Fibroblast of lung (primary cell): Measurements from ENCODE around the gene PKD1.

Source experiments
- EZH2 ChIP-seq: IDR thresholded peaks from 2 replicates; pipeline ENCODE4 v1.5.1; 2012; ENCODE audit warnings: low read length, control low read depth, mild to moderate bottlenecking; ENCODE audit errors: missing control alignments
- TF ChIP-seq, protein P1 (sequence below), 2 donors: IDR thresholded peaks in 1 of 2; conservative IDR thresholded peaks in 1 of 2; 1 replicate in 1 of 2; 2 replicates in 1 of 2; pipeline ENCODE4 v1.5.1; 2011 to 2012; ENCODE audit warnings: low read length in 2 of 2, control low read depth in 1 of 2, inconsistent platforms in 1 of 2, low read depth in 1 of 2, mild to moderate bottlenecking in 1 of 2

DNA sequence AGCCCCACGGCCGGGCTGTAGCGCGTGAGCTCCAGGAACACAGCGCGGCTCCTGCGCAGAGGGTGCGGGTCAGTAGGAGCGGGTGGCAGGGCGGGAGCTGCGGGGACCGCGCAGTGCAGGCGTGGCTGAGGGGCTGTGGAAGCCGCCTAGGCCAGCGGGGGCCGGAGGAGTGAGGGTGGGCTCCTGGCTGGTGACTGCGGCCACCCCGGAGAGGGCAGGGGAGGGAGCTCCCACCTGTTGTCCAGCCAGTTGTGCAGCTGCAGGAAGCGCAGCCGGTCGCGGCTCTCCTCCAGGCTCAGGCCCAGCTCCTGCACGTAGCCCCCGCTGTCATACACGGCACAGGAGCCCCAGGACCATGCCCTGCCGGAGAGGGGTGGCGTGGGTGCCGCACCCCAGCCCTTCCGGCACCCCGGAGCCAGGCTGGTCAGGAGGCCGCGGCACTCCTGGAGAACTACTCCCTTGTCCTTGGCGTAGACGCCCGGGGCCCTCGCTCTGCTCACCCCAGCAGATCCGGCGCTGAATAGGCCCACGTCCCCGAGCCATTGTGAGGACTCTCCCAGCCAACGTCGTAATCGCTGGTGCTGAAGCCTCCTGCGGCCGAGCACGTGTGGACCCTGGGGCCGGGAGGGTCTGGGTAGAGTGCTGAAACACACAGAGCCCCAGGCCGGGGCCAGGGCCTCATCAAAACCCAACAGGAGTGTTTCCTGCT, 44.0 kb downstream of the PKD1 start:
- TF ChIP-seq, protein P1, sequence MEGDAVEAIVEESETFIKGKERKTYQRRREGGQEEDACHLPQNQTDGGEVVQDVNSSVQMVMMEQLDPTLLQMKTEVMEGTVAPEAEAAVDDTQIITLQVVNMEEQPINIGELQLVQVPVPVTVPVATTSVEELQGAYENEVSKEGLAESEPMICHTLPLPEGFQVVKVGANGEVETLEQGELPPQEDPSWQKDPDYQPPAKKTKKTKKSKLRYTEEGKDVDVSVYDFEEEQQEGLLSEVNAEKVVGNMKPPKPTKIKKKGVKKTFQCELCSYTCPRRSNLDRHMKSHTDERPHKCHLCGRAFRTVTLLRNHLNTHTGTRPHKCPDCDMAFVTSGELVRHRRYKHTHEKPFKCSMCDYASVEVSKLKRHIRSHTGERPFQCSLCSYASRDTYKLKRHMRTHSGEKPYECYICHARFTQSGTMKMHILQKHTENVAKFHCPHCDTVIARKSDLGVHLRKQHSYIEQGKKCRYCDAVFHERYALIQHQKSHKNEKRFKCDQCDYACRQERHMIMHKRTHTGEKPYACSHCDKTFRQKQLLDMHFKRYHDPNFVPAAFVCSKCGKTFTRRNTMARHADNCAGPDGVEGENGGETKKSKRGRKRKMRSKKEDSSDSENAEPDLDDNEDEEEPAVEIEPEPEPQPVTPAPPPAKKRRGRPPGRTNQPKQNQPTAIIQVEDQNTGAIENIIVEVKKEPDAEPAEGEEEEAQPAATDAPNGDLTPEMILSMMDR (conservative IDR thresholded peaks at IDR 0.05 in 1 of 2, IDR thresholded peaks at IDR 0.05 in 1 of 2; ENCODE audit: low read depth in 1 of 2, low read length in 2 of 2), result no peak
- no peak for TF ChIP-seq EZH2
